C1 segment of cervical spinal cord (tissue), 14 donors: ENCODE results near the gene H3-3A.
"Not testable (repeated sequence)": the region's sequence is repeated elsewhere in the genome, so short reads cannot be mapped to it uniquely, and the experiment has no call there.

ENCODE experiments used
- DNase-seq, 14 donors: peaks; one replicate each; lab custom pipeline; 2025; lab: John Stamatoyannopoulos, UW

Gene H3-3A

DNA sequence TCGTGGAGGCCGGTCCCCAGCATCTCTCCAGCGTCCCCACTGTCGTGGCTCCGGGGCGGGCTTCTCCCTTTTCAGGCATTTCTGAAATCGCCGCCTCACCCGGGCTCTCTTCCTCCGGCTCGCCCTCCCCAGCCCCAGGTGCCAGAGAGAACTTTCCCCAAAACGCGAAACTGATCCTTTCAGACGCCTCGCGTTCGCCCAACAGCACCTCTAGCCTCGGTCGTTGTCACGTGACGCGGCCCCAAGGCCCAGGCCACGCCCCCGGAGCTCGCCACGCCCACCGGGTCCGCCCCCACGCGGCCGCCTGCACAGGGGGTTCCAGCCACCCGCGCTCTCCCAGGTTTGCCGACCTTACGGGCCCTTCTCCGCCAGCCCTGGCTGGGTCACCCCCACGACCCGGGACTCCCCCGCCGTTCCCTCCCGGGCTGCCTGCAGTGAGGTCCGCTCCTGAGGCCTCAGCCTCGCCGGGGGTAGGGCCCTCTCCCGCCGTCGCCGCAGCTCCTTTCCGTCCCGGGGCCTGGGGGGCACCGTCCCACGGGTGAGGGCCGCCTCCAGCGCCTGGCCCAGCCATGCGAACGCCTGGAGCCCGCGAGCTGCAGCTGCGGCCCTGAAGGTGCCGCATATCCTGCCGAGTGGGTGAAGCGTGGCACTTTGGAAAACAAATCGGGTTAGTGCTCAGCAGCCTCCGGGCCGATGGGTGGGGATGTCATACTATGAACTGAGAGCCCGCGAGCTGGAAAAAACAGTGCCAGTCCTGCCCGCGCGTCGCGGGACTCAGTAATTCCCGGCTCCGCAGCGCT, 21.0 kb downstream of the H3-3A start:
- peak; percentile 34 to 91 (median 83) for DNase-seq

DNA sequence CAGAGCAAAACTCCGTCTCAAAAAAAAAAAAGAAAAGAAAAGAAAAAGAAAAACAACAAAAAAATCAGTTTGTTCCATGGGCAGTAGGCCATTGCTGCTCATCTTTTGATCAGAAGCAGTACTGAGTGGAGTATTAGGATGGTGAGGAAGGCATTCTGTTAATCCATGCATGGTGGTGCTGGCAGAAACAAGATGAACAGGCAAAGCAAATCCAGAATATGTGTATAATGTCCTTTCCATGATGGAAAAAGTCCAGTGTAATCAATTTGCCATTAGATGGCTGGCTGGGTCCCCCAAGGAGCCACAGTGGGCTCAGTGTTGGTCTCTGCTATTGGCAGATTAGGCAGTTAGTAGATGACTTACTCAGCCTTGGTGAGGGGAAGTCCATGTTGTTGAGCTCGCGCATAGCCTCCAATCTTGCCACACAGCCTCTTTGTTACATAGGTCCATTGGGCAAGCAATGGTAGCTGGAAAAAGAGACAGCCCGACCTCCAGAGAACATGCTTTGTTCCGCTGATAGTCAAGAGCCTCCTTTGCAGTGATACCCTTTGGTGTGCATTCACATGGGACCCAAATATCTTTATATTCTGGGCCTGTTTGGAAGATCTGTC, 23.3 kb downstream of the H3-3A start:
- no peak for DNase-seq

DNA sequence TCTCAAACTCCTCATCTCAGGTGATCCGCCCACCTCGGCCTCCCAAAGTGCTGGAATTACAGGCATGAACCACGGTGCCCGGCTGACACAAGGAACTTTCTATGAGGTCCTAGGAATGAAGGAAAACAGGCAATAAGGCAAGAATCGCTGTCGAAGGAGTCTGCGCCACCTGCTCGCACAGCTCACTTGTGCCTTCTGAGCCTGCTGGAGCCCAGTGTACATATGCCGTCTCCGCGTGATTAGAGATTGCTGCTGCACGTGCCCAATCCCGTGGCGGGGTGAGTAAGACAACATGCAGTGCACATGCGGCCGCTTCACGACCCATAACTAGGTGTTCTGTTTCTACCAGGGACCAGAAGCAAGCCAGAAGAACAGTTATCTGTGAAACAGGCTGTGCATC, 24.3 kb downstream of the H3-3A start:
- DNase-seq = peak in 1 of 14 donors; percentile 91

DNA sequence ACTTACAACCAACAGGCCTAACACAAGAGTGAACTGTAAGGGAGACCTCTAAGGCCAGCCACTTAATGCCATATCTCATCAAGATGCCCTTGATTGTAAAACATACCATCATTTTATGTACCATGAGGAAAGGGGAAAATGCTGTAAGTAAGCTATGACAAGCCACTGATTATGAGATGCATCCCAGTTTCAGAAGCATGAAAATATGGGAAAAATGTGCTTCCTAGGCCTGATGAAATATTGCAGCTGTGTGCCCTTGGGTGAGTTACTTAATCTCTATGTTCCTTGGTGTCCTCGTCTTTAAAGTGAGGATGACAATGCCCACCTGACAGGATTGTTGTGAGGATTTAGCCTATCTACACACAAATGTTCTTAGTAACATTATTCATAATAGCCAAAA, 28.9 kb downstream of the H3-3A start:
- no peak for DNase-seq

DNA sequence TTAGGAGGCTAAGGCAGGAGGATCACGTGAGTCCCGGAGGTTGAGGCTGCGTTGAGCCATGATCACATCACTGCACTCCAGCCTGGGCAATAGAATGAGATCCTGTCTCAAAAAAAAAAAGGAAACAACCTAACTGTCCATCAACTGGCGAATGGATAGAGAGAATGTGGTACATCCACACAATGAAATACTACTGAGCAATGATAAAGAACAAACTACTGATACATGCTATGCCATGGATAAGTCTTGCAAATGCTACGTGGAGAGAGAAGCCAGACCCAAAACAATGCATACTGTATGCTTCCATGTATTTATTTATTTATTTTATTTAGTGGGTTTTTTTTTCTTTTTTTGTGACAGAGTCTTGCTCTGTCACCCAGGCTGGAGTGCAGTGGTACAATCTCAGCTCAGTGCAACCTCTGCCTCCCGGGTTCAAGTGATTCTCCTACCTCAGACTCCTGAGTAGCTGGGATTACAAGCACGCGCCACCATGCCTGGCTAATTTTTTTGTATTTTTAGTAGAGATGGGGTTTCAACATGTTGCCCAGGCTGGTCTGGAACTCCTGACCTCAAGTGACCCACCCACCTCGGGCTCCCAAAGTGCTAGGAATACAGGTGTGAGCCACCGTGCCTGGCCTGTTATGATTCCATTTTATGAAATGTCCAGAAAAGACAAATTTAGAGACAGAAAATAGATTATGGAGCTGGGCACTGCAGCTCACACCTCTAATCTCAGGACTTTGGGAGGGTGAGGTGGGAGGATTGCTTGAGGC, 29.7 kb downstream of the H3-3A start:
- DNase-seq = not testable (repeated sequence)

DNA sequence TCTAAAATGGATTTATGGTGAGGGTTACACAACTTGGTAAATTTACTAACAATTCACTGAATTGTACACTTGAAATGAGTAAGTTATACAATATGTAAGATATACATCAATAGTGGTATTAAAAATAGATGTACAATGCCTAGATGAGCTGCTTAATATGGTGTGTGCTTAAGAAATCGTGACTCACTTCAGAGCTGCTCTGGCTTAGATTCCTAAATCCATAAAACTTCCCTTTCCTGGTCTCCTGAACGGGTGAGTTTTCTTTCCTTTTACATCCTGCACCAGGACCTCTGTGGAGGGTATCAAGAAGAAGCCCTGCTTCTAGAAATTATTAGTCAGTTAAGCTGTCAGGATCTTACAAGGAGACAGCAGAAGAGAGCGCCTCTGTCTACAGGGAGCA, 30.4 kb downstream of the H3-3A start:
- DNase-seq = no peak

DNA sequence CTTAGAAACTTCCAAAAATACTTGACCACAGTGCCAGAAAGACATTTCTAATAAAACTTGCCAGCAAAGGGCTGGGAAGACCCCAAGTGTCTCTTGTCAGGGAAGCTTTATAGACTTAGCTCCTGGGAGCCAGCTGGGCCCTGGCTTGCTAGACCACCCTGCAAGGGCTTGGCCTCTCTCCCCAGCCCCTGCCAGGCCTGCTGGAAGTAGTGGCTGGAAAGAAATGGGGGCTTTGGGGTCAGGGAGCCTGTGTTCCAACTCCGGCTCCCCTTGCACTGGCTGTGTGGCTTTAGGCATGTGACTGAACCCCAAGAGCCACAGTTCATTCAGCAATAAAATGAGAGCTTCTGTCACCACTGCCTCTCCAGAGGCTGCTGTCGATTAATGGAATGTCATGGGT, 31.1 kb downstream of the H3-3A start:
- no peak for DNase-seq

DNA sequence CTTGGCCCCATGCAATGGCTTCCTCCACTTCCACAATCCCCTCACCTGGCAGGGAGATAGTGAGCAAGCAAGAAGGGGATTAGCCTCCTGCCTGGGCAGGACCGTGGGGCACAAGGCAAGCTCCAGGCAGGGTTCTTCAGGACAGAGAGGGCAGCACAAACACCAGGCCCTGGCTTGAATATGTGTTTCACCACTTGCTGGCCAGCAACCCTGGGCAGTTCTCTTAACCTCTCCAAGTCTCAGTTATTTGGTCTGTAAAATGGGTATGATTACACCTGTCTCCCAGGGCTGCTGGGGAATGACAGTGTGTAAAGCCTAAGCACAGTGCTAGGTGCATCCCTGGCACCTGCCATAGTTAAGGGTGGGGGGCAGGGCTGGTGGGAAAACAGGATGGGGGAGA, 31.9 kb downstream of the H3-3A start:
- no peak for DNase-seq

DNA sequence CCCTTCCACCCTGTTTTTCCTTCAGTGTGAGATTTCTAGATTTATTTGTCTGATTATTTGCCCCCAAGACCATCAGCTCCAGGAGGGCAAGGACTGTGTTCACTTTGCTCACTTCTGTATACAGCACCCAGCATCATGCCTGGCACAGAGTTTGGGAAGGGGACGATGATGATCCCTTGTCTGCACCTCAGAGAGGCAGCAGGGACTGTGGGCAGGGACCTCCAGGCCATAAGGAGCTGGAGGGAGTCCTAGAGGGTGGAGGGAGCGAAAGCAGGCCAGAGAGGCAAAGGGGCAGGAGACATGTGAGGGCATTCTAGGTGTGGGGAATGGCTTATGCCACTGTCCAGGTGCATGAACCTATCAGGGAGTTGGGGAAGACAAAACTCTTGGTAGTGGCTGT, 32.8 kb downstream of the H3-3A start:
- DNase-seq = no peak

DNA sequence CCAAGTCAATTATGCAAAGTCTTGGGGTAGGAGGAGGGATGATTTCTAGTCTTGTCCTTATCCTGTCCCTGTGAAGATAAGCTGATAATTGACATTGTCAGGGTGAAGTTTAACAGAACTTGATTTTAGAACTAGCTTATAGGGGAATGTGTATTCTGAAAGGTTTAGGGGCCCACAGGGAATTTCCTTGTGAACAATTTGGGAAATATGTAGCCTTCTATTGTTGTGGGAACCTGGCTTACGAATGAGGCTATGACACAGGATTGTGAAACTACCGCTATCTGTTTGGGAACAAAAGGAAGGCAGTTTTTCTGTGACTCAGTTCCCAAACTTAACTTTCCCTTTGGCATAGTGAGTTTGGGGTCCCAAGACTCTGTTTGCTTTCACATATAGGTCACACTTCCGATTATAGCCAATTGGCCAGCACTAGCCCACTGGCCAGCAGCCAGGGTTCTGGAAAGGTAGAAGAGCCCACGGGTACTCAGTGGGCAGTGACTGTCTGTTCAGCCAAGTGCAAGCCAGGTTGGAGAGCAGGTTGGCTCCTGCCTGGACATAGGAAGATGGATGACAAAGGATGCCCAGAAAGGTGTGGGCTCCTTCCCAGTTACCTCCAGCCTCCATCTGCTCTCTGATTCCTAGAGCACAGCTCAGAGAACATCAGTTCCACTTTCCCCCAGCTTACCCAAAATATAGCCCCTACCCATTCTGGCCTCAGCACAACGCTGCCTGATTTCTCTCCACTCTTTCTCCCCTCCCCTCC, 35.5 kb downstream of the H3-3A start:
- peak in 1 of 14 donors; percentile 93 for DNase-seq

DNA sequence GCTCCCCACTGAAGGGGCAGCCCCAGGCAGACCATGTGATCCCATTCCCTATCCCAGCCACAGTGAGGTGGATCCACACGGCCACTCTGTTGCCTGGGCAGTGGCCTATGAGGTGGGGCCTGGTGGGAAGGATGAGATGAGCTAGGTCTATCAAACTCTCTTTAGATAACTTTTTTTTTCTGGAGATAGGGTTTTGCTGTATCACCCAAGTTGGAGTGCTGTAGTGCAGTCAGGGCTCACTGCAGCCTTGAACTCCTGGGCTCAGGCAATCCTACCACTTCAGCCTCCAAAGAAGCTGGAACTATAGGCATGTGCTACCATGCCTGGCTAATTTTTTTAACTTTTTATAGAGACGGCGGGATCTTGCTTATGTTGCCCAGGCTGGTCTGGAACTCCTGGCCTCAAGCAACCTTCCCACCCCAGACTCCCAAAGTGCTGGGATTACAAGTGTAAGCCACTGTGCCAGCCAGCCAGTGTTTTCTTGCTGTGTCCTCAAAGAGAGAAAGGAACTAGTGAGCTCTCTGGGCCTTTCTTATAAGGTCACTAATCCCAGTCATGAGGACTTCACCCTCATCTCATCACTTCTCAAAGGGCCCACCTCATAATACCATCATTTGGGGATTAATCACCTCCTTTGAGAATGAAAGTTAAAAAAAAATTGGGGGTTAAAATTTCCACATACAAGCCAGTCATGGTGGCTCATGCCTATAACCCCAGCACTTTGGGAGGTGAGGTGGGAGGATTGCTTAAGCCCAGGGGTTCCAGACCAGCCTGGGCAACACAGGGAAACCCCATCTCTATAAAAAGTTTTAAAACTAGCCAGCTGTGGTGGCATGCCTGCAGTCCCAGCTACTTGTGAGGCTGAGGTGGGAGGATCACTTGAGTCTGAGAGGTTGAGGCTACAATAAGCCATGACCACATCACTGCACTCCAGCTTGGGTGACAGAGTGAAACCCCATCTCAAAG, 36.6 kb downstream of the H3-3A start:
- DNase-seq = no peak

DNA sequence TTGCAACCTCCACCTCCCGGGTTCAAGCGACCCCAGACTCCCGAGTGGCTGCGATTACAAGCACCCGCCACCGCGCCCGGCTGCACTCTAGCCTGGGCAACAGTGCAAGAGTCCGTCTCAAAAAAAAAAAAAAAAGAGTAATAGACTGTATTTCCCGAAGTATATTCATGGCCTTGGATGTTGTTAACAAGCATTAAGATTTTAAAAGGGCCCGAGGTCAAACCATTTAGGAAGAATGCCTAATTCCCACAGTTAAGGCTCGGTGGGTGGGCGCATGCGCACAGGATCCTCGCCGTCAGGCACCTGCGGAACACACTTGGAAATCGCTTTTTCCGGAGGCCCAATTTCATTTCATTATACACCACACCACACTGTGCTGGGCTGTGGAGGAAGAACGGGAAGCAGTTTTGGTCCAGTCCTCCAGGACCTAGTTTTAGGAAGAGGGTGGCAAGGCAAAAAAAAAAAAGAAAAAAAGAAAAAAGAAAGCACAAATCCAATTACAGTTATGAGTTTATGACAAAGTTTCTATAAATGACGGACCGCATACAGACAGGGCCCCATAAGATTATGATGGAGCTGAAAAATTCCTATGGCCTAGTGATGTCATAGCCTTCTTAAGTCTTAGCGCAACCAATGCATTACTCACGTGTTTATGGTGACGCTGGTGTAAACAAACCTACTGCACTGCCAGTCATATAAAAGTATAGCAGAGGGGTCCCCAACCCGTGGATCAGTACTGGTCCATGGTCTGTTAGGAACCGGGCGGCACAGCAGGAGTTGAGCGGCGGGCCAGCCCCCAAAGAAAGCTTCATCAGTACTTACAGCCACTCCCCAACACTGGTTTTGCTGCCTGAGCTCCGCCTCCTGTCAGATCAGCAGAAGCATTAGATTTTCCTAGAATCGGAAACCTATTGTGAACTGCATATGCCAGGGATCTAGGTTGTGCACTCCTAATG, 38.2 kb downstream of the H3-3A start:
- peak in 3 of 14 donors; percentile 9 to 29 (median 27) for DNase-seq

DNA sequence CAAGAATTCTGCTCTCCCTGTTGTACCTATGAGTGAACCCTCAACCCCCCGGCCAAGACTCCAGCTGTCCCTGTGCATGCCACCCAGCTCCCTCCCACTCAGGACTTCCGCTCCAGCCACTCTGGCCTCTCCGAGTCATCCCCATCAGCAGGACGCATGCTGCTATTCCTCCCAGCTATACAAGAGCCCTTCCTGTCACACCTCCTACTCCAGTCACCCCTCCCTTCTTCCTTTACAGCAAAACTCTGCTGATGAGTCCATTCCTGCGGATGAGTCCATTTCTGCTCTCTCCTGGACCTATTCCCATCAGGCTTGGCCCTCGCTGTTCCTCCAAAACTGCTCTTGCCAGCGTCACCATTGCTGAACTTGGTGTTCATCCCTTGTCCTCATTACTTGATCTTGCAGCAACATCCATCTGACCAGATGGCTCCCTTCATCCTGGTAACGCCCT, 42.2 kb downstream of the H3-3A start:
- DNase-seq = peak in 1 of 14 donors; percentile 91

DNA sequence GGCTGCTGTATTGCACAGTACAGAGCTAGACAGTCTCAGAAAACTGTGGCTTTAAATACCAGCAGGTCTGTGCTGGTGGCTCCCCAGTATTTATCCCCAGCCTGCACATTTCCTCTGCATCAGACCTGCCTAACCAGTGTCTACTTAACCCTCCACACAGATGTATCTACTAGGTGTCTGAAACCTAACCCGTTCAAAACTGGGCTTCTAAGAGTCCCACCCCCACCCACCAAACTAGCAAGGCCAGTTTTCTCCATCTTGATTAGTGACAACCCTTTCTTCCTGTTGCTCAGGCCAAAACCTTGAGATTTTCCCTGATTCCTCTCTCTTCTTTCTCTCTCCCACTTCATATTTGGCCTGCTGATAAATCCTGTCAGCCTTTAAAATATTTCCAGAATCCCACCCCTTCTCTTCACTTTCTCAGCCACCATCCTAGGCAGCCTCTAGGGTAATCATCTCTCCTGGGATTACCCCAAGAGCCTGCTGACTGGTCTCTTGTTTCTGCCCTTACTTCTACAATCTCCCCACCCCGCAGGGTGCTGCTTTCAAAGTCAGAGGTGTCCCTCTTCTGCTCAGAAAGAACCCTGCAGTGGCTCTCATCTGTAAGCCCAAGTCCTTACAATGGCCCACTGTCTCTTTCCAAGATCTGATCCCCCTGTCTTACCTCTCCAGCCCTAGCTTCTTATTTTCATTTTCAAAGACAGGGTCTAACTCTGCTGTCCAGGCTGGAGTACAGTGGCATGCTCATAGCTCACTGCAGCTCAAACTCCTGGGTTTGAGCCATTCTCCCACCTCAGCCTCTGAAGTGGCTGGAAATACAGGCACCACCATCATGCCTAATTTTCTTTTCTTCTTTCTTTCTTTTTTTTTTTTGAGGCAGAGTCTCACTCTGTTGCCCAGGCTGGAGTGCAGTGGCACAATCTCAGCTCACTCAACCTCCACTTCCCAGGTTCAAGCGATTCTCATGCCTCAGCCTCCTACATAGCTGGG, 45.2 kb downstream of the H3-3A start:
- no peak for DNase-seq

DNA sequence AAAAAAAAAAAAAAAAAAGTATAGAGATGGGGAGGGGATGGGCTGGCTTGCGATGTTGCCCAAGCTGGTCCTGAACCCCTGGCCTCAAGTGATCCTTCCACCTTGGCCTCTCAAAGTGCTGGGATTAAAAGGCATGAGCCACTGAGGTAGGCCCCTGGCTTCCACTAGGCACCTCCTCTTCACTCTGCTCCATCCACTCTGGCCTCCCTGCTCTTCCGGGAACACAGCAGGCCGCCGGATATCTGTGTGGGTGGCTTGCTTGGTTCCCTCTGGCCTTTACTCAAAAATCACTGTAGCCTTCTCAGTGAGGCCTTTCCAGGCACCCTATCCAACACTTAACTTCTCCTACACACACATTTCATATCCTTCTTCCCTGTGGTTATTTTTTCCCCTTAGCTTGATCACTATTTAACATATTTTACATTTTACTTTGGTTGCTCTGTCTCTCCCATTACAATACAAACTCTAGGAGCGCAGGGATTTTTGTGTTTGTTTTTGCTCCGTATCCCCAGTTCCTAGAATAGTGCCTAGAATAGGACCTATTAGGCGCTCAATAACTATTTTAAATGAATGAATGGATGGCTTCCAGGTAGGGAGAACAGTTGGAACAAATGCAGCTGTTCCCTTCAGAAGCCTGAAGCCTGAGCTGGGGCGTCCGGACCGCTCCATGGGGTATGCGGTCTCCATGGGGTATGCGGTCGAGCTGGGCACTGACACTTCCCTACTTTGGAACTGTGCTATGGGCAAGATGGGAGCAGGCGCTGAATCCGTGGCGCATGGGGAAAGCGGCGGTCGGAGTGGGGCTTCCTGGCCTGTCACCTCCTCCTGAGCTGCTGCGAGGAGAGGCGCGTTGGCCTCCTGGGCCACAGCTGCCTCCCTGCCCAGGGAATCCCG, 46.7 kb downstream of the H3-3A start:
- DNase-seq = peak in 2 of 14 donors; percentile 20 to 55

DNA sequence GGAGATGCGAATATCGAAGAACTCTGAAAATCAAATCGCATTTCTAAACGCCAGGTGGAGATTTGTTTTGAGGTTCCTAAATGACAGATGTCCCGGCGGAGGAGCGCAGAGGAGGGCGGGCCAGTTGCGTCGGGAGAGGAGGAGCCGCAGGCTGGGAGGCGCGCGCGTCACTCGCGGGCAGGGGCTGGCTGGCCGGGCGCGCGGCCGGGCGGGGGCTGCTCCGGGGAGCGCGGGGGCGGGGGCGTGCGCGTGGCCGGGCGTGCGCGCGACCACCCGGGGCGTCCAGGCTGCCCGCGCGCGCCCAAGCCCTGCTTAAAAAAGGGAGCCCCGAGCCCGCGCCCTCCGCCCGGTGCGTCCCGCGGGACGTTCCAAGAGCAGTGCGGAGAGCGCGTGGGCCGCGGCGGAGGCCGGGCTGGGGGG, 47.3 kb downstream of the H3-3A start:
- peak in 13 of 14 donors; percentile 49 to 91 (median 80) for DNase-seq
